Right lung (tissue), 5 donors: Measurements from ENCODE around the gene TRAPPC2L. TPM values are rescaled to one million over a fixed set of nuclear protein-coding genes. Genes with fewer than 3 reads are reported as not detected.

Source experiments
- DNase-seq, 2 donors: peaks; one replicate each; pipeline ENCODE4 v3.0.0-alpha.2; 2013
- polyA plus RNA-seq, 5 donors: library from polyadenylated mRNA; unstranded; fragments of 120-200 nt; gene quantifications; one replicate each; pipeline versions ENCODE4 v1.2.1 to v1.2.3, GENCODE V29; 2013; ENCODE audit warnings: inconsistent platforms in 1 of 5, low replicate concordance in 1 of 5; ENCODE audit not compliant: insufficient read length in 5 of 5, insufficient read depth in 1 of 5

The TRAPPC2L gene
- polyA plus RNA-seq, 5 donors = 69.2 to 88.7 (median 75.5) TPM

GRCh38 chr16:88875703-88876234 is 18.8 kb downstream of the TRAPPC2L start:
- no peak for DNase-seq

GRCh38 chr16:88876942-88877526 is 20.1 kb downstream of the TRAPPC2L start:
- DNase-seq = no peak

- DNase-seq = no peak
Observed at GRCh38 chr16:88877564-88878289, 20.8 kb downstream of the TRAPPC2L start.

- no peak for DNase-seq
Observed at GRCh38 chr16:88878356-88878755, 21.4 kb downstream of the TRAPPC2L start.

- DNase-seq = no peak
Observed at GRCh38 chr16:88878967-88879787, 22.2 kb downstream of the TRAPPC2L start.

- DNase-seq = no peak
Observed at GRCh38 chr16:88879788-88880055, 22.8 kb downstream of the TRAPPC2L start.

- DNase-seq = no peak
Observed at GRCh38 chr16:88880226-88881006, 23.5 kb downstream of the TRAPPC2L start.

GRCh38 chr16:88881007-88881615 is 24.2 kb downstream of the TRAPPC2L start:
- DNase-seq = no peak

- DNase-seq = no peak
Observed at GRCh38 chr16:88881675-88882357, 24.9 kb downstream of the TRAPPC2L start.

GRCh38 chr16:88882358-88883030 is 25.6 kb downstream of the TRAPPC2L start:
- no peak for DNase-seq

GRCh38 chr16:88883117-88883895 is 26.4 kb downstream of the TRAPPC2L start:
- no peak for DNase-seq

GRCh38 chr16:88883946-88884345 is 27.0 kb downstream of the TRAPPC2L start:
- DNase-seq = no peak

- no peak for DNase-seq
Observed at GRCh38 chr16:88884569-88885271, 27.8 kb downstream of the TRAPPC2L start.

- no peak for DNase-seq
Observed at GRCh38 chr16:88885693-88886280, 28.9 kb downstream of the TRAPPC2L start.

- peak in 1 of 2 donors; percentile 24 for DNase-seq
Observed at GRCh38 chr16:88886420-88886844, 29.5 kb downstream of the TRAPPC2L start.

GRCh38 chr16:88886845-88887521 is 30.1 kb downstream of the TRAPPC2L start:
- peak; percentile 96 for DNase-seq

- DNase-seq = no peak
Observed at GRCh38 chr16:88888057-88888456, 31.1 kb downstream of the TRAPPC2L start.
